HG02759 (cell line): ENCODE measurements around the gene USP38.
"Not testable (repeated sequence)": the region's sequence is repeated elsewhere in the genome, so short reads cannot be mapped to it uniquely, and the experiment has no call there.

Experiments used
- ATAC-seq: cut with Tn5 transposase; IDR thresholded peaks from one replicate; pipeline ENCODE4 v1.9.1; 2021; ENCODE audit warnings: mild to moderate bottlenecking, moderate library complexity; ENCODE audit not compliant: unreplicated experiment

USP38 gene

GRCh38 chr4:143257356-143257755 lies 72.6 kb downstream of the USP38 start:
- ATAC-seq: no peak

DNA sequence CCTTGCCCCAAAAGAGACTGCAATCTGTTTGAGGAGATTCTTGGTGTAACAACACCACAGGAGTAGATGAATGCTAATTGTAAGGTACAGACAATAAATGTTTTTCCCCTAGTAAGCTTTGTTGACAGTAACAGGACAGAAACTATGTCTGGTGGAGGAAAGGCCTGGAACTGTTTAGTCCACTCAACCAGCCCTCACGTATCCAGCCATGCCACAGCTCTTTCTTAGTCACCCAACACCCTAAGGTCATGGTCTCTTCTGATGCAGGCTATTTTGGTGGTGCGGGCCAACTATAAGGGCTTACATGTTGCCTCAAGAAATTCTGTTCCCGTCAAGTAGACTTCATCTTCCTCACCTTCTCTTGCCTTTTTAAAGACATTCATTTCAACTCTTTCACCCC lies 76.0 kb downstream of the USP38 start:
- ATAC-seq: no peak

DNA sequence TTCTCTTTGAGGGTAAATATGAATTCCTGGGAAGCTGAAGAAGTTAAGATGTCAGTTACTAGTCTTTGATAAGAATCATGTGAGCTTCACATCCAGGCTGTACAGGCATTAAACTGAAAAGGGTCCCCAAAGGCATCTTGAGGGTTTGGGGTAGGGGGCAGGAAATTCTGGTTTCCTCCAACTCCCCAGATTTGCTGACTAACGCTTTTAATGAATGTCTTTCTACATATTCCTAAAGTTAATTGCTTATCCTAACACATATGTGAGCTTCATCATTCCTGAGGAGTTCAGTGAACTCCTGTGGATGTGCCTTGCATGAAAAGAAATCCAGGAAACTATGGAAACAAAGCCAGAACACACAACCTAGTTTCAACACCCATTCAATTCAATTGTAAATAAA lies 78.1 kb downstream of the USP38 start:
- ATAC-seq: no peak

DNA sequence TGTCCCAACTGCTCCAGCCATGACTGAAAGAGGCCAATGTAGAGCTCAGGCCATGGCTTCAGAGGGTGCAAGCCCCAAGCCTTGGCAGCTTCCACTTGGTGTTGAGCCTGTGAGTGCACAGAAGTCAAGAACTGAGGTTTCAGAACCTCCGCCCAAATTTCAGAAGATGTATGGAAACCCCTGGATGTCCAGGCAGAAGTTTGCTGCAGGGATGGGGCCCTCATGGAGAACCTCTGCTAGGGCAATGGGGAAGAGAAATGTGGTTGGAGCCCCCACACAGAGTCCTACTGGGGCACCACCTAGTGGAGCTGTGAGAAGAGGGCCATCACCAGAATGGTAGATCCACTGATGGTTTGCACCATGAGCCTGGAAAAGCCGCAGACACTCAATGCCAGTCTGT lies 83.0 kb downstream of the USP38 start:
- ATAC-seq: not testable (repeated sequence)

GRCh38 chr4:143270256-143270838 lies 85.6 kb downstream of the USP38 start:
- ATAC-seq: no peak
